Activated CD8-positive, alpha-beta memory T cell treated with anti-CD3 and anti-CD28 coated beads, Interleukin-2, amount 10 ng/mL, durations not matched to agents 7 days and 5 days (primary cell): ENCODE results near the gene PTPRE. TPM values are rescaled to one million over a fixed set of nuclear protein-coding genes. Genes with fewer than 3 reads are reported as not detected.
A peak's percentile ranks its signal among the peaks of the same experiment; 100 is the strongest.

ENCODE experiments used
- ATAC-seq: fragments of 150-1000 bp; cut with Tn5 transposase; one replicate; pipeline ENCODE4 v1.10.0; 2021; ENCODE audit warnings: moderate library complexity
- CTCF ChIA-PET: fragments of 350-600 bp; sonication (Branson Sonifier 250); formaldehyde crosslinking; loops from one replicate; lab custom pipeline; 2021; ENCODE audit warnings: antibody characterized with exemption; lab: Charles Lee
- DNase-seq: peaks from one replicate; pipeline ENCODE4 v3.0.0-alpha.2; 2020
- H3K27ac Mint-ChIP-seq: one replicate; pipeline ENCODE4 v1.8.0; 2021; ENCODE audit warnings: mild to moderate bottlenecking, mixed read lengths
- H3K27me3 Mint-ChIP-seq: one replicate; pipeline ENCODE4 v1.8.0; 2021; ENCODE audit warnings: mixed read lengths
- H3K36me3 Mint-ChIP-seq: one replicate; pipeline ENCODE4 v1.8.0; 2021; ENCODE audit warnings: mild to moderate bottlenecking, mixed read lengths
- H3K4me1 Mint-ChIP-seq: one replicate; pipeline ENCODE4 v1.8.0; 2021; ENCODE audit warnings: mixed read lengths
- H3K4me3 Mint-ChIP-seq: one replicate; pipeline ENCODE4 v1.8.0; 2021; ENCODE audit warnings: mild to moderate bottlenecking, moderate library complexity, mixed read lengths
- H3K9me3 Mint-ChIP-seq: one replicate; pipeline ENCODE4 v1.8.0; 2022; ENCODE audit warnings: low read depth, mixed read lengths
- total RNA-seq, 2 experiments: library from RNA; stranded (reverse); gene quantifications; one replicate each; pipeline ENCODE4 v1.2.3, GENCODE V29; 2021

PTPRE gene
- total RNA-seq, 2 experiments from 2014 or later, result 16.5 to 27.1 TPM

DNA sequence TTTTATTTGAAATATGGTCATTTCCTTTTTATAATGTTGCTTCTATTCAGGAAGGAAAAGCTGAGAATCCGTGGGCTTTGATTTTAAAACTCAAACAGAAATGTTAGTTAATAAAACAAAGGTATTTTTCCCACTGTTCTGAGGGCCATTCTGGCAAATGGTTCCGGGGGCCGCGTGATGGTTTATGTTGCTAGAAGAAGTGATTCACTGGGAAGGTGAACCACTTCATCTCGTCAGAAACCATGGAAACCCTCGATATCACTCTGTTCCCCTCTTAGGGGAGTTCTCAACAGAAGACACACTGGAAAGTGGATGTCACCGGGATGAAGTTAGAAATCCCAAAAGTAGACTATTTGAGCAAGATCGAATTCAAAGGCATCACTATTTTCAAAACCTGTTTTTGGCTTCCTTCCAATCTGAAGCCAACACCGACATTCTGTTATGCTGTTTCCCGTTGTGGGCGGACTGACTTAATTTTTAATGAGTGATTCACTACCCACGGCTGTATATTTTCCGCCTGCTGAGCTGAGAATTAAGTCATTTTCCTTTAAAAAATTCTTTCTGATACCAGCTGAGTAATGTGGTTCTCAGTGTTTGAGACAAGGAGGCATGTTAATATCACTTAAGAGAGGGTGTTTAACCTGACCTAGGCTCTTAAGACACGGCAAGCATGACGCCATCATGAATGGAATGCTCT, 84.1 kb downstream of the PTPRE start:
- Mint-ChIP-seq H3K27me3 (peaks cover 8% of the 10 kb centered on the region), H3K4me1 (peaks cover 38% of the 10 kb centered on the region), H3K4me3 (peak overlapping the region; percentile 23), H3K27ac (peak overlapping the region; percentile 29), H3K9me3 (no peaks in the 10 kb centered on the region), H3K36me3 (no peaks in the 10 kb centered on the region)
- CTCF ChIA-PET, result interaction anchor here (0.6 to 3.5 kb wide), 3 partner anchors 21 to 85 kb away, joined by 3 to 16 read pairs (median 13); partner anchors contain the start of gene PTPRE
- DNase-seq (peak; percentile 61), ATAC-seq (peak; percentile 61)

DNA sequence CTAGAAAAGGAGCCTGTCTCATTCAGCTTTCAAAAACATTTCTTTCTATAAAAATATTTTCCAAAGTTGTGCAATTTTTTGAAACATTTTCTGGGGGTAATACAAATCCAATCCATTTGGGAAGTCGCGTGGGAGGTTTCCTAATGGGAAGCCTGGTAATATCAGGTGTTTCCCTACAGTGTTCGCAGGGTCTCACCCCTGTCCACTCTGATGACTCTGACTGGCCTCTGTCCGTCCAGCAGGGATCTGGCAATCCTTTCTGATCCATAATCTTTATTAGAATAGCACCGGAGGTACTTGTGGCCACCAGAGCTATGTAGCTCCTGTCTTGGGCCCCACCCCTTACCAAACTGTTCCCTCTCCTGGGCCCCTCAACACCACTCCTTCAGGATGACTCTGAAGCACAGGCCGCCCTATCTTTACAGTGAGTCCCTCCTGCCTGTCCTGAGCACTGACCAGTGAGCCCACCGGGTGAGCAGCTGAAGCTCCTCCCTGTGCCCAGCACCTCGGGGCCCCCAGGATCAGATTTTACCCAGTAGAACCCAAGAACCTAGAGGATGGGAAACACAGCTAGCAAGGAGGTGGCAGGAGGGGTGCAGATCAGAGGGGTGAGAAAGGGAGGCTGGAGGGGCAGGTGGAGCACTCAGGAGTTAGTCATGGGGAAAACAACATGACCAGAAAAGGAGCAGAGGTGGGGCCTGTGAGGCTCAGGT, 84.8 kb downstream of the PTPRE start:
- peaks cover 11% of the 10 kb centered on the region for H3K27me3 Mint-ChIP-seq
- CTCF ChIA-PET, result interaction anchor here (0.6 to 3.5 kb wide), 3 partner anchors 20 to 85 kb away, joined by 3 to 16 read pairs (median 13); partner anchors contain the start of gene PTPRE
- peaks cover 35% of the 10 kb centered on the region for H3K4me1 Mint-ChIP-seq
- H3K36me3 Mint-ChIP-seq, result no peaks in the 10 kb centered on the region
- DNase-seq, result no peak
- no peak for ATAC-seq
- H3K27ac Mint-ChIP-seq, result no peak overlapping the region
- no peaks in the 10 kb centered on the region for H3K9me3 Mint-ChIP-seq
- no peak overlapping the region for H3K4me3 Mint-ChIP-seq

DNA sequence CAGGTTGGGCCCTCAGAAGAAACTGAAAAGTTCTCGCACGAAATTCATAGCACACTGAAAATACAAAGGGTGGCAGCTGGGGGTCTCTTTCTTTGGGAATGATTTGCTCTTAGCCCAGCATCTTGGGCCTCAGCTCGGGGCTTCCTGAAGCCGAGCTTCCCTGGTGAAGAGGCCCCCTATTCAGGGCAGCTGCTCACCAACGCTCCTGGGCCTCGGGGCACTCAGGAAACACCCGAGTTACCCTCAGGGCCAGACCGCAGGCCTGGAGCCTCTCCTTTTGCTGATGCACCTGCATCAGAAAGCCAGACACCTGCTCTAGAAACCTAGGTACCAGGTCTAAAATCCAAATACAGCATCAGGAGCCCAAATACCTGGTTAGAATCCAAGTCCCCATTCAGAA, 85.5 kb downstream of the PTPRE start:
- no peak overlapping the region for H3K4me3 Mint-ChIP-seq
- ATAC-seq, result no peak
- CTCF ChIA-PET, result interaction anchor here (2.0 to 3.5 kb wide), 2 partner anchors 19 to 86 kb away, joined by 13 to 16 read pairs; partner anchors contain the start of gene PTPRE

DNA sequence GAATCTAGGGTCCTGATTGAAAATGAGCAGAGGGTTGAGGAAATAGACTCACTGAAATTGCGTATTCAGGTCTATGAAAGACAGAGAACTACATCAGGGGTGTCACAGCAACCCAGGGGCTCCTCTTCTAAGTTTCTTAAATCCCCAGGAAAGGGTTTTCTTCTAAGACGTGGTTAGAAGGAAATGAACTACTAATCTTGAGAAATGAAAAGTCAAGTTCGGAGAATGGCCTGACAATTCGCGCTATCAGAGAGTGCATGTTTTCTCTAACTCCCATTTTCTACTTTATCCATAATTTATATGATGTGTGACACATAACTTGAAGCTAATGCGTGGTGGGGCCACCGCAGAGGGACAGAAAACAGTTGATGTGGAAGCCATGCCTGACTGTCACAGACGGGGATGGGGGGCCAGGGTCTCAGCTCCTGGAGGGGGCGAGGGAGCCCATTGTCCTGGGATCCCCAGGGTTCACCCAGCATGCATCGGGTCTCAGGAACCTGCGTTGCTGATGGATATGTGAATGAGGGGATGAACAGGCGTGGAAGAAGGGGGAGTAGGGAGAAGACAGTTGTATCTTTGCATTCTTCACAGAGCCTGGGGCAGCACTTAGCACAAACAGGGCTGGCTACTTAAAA, 86.3 kb downstream of the PTPRE start:
- CTCF ChIA-PET, result interaction anchor here (3.5 kb wide), 1 partner anchor 18 kb away, joined by 16 read pairs; no protein-coding TSS in a partner anchor
- H3K27me3 Mint-ChIP-seq, result peaks cover 24% of the 10 kb centered on the region

More for the DNA sequence above, 85.5 kb downstream of the PTPRE start:
- peaks cover 32% of the 10 kb centered on the region for H3K4me1 Mint-ChIP-seq
- no peak for DNase-seq
- H3K27ac Mint-ChIP-seq, result no peak overlapping the region
- H3K9me3 Mint-ChIP-seq, result no peaks in the 10 kb centered on the region
- H3K36me3 Mint-ChIP-seq, result no peaks in the 10 kb centered on the region
- peaks cover 17% of the 10 kb centered on the region for H3K27me3 Mint-ChIP-seq

DNA sequence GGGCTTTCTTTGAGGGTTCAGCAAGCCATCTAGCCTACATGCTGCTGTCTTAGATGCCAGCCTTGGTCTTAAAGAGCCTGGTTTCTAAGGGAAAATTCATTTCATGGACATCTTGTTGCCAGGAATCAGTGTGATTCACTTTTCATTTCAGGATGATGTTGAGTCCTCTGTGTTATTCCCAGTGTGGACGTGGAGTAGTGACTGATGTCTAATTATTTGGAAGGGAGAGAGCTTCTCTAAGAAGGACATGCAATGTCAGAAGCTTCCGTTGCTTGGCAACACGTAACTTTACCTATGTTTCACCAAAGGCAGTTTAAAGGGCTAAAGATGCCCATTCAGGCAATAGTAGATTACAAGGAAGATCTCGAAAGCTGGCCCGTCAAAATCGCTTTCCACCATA, 89.0 kb downstream of the PTPRE start:
- H3K4me1 Mint-ChIP-seq, result peaks cover 25% of the 10 kb centered on the region
- H3K36me3 Mint-ChIP-seq, result no peaks in the 10 kb centered on the region
- no peak overlapping the region for H3K4me3 Mint-ChIP-seq
- ATAC-seq, result no peak
- no peak for DNase-seq
- CTCF ChIA-PET, result no interaction called here
- no peak overlapping the region for H3K27ac Mint-ChIP-seq
- peaks cover 45% of the 10 kb centered on the region for H3K27me3 Mint-ChIP-seq
- no peaks in the 10 kb centered on the region for H3K9me3 Mint-ChIP-seq

More for the DNA sequence above, 86.3 kb downstream of the PTPRE start:
- DNase-seq (no peak), ATAC-seq (no peak)
- H3K36me3 Mint-ChIP-seq, result no peaks in the 10 kb centered on the region
- H3K9me3 Mint-ChIP-seq, result no peaks in the 10 kb centered on the region
- no peak overlapping the region for H3K4me3 Mint-ChIP-seq
- H3K27ac Mint-ChIP-seq, result no peak overlapping the region
- H3K4me1 Mint-ChIP-seq, result peaks cover 32% of the 10 kb centered on the region

DNA sequence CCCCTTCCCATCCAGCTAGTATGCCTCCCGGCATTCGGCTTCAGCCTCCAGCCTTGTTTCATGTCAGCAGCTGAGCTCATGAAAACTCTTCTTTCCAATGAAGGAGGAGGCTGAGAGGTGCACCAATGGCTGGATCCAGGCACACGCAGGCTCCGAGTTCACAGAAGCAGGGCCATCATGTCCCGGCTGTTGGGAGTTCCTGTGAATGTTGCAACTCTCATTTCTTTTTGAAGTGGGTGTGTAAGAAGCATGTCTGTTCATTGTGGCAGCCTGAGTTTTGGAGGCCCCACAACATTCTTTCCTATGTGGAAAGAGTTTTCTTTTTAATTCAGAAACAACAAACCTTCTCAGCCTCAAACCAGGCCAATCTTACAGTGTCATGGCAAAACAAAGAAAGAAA, 89.7 kb downstream of the PTPRE start:
- no peak for DNase-seq
- CTCF ChIA-PET, result no interaction called here
- Mint-ChIP-seq H3K4me1 (peaks cover 19% of the 10 kb centered on the region), H3K36me3 (no peaks in the 10 kb centered on the region), H3K27me3 (peaks cover 47% of the 10 kb centered on the region), H3K9me3 (no peaks in the 10 kb centered on the region), H3K27ac (no peak overlapping the region), H3K4me3 (no peak overlapping the region)
- ATAC-seq, result no peak

DNA sequence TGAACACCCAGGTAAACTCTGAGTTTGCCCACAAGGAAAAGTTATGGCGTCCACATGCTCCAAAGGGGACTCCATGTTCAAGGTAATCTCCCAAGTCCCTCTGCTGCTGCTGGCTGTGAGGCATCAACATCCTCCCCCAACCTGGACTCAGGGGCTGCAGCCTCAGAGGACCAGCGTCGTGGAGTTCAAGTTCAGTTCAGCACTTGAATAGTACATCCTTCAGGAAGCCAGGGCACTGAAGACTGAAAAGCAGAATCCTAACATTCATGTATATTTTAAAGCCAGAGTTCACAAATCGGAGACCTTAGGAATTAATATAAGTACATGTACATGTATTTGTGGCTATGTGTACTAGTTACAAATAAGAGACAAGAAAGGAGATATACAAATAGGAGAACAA, 90.4 kb downstream of the PTPRE start:
- ATAC-seq (no peak), DNase-seq (no peak)
- no peaks in the 10 kb centered on the region for H3K36me3 Mint-ChIP-seq
- CTCF ChIA-PET, result no interaction called here
- no peak overlapping the region for H3K27ac Mint-ChIP-seq
- H3K4me1 Mint-ChIP-seq, result peaks cover 12% of the 10 kb centered on the region
- H3K4me3 Mint-ChIP-seq, result no peak overlapping the region
- H3K27me3 Mint-ChIP-seq, result peaks cover 47% of the 10 kb centered on the region
- H3K9me3 Mint-ChIP-seq, result no peaks in the 10 kb centered on the region

DNA sequence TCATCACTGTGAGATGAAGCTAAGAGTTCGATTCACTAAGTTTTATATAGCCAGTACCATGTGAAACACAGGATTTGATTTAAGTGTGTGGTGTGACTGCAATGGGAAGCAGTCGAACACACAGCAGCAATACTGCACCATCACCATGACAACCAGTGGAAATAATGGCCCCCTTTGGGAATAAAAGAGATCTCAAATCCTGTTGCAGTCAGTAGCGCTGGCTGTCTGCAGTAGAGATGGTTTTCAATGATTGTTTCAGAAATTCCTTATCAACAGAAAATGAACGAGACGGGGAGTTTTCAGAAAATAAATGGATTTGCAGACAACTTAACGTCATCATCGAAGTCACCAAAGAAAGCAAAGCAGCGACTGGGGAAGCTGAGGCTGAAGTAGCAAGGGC, 91.0 kb downstream of the PTPRE start:
- CTCF ChIA-PET, result interaction anchor here (1.2 to 1.3 kb wide), 2 partner anchors 18 to 213 kb away, joined by 3 read pairs; no protein-coding TSS in a partner anchor
- H3K4me1 Mint-ChIP-seq, result peaks cover 6% of the 10 kb centered on the region
- H3K9me3 Mint-ChIP-seq, result no peaks in the 10 kb centered on the region
- no peak for DNase-seq
- H3K4me3 Mint-ChIP-seq, result no peak overlapping the region
- no peak for ATAC-seq
- H3K27ac Mint-ChIP-seq, result no peak overlapping the region
- peaks cover 47% of the 10 kb centered on the region for H3K27me3 Mint-ChIP-seq
- H3K36me3 Mint-ChIP-seq, result no peaks in the 10 kb centered on the region

DNA sequence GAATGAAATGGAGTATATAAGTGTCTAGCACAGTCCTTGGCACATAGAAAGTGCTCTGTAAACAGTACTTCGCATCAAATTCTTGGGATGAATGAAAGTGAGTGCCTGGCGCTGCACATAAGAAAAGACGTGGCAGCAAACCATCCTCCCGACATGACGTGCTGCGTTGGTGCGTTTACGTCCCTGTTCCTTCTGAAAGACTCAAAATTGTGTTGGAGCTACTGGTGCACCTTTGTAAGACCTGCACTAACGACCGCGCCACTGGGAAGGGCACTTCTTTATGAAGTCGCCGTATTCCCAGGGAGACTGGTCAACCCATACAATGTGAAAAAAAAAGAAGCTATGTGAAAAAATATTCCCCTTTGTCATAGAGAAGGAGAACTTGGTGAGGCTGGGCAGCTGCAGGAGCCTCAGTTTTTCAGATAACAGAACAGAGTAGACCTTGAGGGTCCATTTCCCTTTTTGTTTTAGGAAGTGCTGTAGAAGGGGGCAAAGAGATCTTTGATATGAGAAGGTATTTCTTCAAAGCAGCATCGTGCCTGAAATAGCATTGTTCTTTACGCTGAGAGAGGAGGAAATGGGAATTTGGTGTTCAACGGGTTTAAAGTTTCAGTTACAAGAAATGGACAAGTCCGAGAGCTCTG, 91.7 kb downstream of the PTPRE start:
- Mint-ChIP-seq H3K9me3 (no peaks in the 10 kb centered on the region), H3K36me3 (no peaks in the 10 kb centered on the region), H3K27me3 (peaks cover 47% of the 10 kb centered on the region), H3K4me1 (peaks cover 1% of the 10 kb centered on the region), H3K4me3 (no peak overlapping the region), H3K27ac (no peak overlapping the region)
- DNase-seq (no peak), ATAC-seq (no peak)
- CTCF ChIA-PET, result interaction anchor here (1.1 to 1.3 kb wide), 3 partner anchors 13 to 213 kb away, joined by 3 to 5 read pairs (median 3); no protein-coding TSS in a partner anchor

DNA sequence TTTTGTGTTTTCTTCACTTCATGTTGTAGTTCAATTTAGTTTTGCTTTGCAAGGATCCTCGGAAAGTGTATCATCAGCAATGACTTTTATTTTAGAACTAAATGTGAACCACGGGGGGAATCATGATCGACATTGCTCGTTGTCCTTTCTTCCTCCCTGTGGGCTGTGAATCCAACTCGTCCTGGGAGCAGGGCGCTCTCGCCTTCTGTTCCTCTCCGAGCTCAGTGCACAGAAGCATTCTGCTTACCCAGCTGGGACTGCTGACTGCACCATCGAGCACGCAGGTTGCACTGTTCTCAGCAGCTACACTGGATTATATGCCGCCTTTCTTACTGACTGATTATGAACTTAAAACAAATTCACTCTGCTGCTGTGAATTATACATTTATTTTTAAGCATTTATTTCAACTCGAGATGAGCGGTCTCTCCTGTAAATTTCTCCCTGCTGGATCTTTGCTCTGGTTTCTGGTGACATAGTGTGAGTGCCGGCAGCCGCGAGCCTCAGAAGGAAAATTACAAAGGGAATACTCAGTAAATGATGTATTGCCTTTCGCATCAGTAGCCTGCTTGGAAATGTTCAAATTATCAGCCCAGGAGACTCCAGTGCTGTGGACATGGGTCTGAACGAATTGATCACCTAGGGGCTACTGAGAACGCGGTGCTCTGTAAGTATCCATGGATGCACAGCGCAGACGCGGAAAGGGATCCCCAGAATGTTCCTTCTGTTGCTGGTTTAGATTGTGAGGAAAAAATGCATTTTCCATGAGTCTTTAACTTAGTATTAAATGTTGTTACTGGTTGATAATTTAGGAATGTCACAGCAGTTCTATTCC, 92.6 kb downstream of the PTPRE start:
- Mint-ChIP-seq H3K27me3 (peaks cover 53% of the 10 kb centered on the region), H3K36me3 (no peaks in the 10 kb centered on the region), H3K4me1 (peaks cover 1% of the 10 kb centered on the region), H3K4me3 (no peak overlapping the region), H3K27ac (no peak overlapping the region), H3K9me3 (no peaks in the 10 kb centered on the region)
- CTCF ChIA-PET, result interaction anchor here (1.1 to 2.4 kb wide), 3 partner anchors 12 to 16 kb away, joined by 3 to 12 read pairs (median 5); no protein-coding TSS in a partner anchor
- no peak for ATAC-seq
- no peak for DNase-seq

DNA sequence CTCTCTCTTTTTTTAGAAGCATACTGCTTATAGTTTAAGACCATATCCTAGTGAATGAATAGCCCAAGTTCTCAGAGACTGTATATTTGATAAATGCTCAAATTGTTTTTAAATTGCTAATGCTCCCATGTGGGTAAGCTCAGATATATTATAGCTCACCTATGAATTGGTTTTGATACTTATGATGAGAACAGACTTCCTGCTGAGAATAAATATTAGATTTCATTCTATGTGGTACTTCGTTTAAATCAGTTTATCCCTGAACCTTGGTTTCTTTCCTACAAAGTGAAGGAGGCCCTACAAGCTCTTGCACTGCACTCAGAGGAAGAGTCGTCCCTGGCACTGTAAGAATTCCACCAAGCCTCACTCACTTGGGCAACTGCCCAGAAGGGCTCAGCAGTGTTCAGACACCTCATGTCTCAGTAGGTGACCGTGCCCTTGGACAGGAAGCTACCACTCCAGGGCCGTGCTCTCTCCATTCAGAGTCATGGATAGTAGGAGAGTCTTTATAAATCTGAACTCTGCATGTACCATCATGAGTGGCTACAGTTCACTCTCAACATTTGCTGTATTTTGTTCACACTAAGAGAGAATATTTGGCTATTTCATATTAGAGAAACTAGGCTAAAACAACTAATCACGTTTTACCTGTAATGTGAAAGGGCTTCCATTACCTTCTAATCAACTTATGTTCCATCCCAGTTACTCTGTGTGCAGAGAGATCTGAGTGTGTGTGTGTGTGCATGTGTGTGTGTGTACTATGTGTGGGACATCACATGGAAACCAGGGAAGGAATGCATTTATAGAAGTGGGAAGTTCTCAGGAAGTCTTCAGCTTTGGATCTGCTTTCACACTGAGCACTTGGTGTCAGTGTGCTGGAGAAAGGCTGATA, 93.8 kb downstream of the PTPRE start:
- H3K27me3 Mint-ChIP-seq, result peaks cover 53% of the 10 kb centered on the region
- no peak overlapping the region for H3K27ac Mint-ChIP-seq
- DNase-seq (no peak), ATAC-seq (no peak)
- H3K4me1 Mint-ChIP-seq, result peaks cover 1% of the 10 kb centered on the region
- CTCF ChIA-PET, result interaction anchor here (1.4 to 2.4 kb wide), 2 partner anchors 11 to 34 kb away, joined by 3 to 12 read pairs; no protein-coding TSS in a partner anchor
- H3K36me3 Mint-ChIP-seq, result no peaks in the 10 kb centered on the region
- no peak overlapping the region for H3K4me3 Mint-ChIP-seq
- H3K9me3 Mint-ChIP-seq, result no peaks in the 10 kb centered on the region
